ENCODE results near the gene SLC22A16.

SLC22A16 gene

DNA sequence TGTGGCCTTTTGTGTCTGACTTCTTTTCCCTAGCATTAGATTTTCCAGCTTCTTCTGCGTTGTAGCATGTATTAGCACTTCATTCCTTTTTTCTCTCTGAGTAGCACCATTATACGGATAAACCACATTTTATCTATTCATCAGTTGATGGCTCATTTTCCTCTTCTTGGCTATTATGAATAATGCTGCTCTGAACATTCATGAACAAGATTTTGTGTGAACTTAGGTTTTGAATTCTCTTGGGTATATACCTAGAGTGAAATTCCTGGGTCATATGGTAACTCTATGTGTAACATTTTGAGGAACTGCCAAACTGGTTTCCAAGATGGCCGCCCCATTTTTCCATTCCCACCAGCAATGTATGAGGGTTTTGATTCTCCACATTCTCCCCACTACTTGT, 28.7 kb downstream of the SLC22A16 start:
- no peak for DNase-seq (ENCODE audit: low spot score)

DNA sequence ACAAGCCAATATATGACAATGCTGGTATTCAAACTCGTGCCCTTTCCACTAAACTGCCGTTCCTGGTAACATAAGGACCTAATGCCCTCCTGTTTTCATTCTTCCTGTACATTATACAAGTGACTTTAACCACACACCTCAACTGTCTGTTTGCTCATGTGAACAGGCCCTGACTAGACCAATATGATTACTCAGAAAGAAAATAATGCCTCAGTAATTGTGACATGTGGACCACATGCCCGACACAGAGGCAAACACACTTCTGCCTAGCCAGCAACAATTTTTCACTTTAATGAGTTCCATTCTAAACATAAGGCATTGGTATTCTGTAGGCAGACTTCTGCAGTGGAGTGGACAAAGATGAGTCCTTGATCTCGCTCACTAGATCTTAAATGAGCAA, 30.0 kb downstream of the SLC22A16 start:
- DNase-seq (ENCODE audit: low spot score), result no peak

DNA sequence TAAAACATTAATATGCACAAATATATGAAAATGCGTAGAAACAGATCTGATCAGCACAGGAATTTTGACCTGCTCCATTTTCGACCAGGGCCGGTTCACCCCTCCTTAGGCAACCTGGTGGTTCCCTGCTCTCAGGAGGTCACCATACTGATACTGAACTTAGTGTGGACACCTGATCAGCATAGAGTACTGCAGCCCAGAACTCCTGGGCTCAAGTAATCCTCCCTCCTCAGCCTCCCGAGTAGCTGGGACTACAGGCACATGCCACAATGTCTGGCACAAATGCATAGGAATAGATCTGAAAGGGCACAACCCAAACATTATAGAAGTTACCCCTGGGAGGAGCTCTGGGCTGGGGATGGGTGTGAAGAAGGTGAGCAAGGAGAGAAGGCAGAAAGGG, 36.4 kb downstream of the SLC22A16 start:
- no peak for DNase-seq (ENCODE audit: low spot score)

DNA sequence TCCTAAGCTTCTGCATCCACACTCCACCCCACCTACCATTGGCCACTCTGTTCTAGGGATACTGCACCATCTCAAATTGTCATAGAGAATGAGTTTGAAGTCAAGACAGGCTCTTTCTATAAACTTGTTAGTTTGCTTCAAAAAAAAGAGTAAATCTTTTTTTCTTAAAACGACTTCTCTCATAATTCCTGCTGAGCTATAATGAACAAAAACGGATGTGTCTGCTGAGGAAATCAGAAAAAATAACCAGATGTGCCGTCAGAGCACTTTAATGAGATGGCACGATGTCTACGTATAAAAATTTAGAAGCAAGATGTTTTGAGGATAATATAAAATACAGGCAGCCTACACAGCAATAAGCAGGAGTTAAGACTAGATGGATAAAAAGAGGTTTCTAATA, 37.1 kb downstream of the SLC22A16 start:
- no peak for DNase-seq (ENCODE audit: low spot score)

DNA sequence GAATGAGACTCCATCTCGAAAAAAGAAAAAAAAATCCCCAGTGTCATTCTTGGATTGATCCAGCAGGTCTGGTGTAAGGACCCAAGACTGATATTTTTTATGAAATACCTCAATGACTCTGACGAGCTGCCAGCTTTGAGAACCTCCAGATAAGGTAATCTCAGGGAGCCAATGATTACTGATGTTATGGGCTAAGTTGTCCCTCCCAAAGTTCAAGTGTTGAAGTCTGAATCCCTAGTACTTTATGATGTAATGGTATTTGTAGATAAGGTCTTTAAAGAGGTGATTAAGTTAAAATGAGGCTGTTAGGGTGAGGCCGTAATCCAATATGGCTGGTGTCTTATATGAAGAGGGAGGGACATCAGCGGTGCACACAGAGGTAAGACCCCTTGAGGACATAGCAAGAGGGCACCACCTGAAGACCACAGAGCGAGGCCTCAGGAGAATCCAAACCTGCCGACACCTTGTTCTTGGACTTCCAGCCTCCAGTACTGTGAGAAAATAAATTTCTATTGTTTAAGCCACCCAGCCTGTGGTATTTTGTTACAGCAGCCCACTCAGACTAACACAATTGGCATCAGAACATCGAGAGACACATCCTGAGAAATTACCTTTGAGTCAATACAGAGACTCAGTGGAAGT, 41.3 kb downstream of the SLC22A16 start:
- DNase-seq (ENCODE audit: low spot score), result no peak

DNA sequence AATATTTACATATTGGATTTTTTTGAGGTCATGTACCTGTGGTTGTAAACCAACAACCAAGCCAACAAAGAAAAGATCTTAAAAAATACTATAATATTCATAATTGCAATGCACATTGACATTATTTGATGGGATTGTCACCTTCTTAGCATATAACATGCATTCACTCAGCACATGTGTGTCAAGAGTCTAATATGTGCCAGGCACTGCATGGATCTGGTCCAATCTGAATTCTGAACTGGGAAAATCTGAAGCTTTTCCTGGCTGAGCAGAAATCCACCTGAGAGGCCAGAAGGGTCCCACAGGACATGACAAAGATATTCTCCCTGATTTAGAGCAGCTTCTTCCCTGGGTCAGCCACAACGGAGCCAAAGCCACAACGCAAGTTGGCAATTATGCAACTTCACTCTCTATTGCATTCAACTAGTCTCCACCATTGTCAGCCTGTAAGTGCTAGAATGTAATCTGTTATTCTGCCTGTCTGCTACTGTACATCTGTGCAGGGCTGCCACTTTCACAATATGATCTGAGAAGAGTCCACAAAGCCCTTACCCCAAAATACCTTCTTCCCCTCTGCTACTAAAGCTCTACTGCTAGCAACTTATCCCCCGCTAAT, 44.0 kb downstream of the SLC22A16 start:
- DNase-seq (ENCODE audit: low spot score), result no peak

DNA sequence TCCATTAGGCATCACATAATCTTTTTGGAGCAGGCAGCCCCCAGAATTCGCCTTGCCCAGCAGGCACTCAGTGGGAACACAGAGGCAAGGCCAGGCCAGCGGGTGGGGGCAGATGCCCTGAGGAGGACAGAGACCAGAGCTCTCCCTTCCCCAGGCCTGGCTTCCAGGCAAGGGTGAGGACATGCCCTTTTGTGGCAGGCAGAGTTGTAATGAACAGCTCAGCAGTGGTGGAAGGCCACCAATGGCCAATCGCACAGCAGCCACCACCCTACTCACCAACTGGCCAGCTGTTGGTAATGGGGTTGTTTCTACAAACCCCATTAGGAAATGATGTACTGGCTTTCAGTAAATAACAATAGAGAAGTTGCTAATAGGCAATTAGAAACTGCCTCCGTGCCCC, 45.7 kb downstream of the SLC22A16 start:
- DNase-seq (ENCODE audit: low spot score), result no peak

DNA sequence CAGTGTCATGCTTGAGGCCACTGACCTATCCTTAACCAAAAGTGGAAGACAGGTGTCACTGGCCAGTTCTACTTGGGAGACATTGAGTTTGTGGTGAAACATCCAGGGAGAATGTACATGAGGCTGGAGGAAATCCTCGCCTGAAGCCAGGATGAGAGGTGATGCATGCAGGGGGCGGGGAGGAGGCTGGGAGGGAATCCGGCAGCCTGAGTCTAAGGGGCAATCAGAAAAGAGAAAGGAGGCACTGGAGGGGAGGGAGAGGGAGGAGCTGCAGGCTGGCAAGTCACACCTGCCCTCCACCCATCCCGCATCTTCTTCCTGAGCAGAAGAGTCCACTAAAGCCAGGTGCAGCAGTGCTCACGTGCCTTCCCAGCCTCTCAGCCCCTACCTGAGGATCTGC, 46.2 kb downstream of the SLC22A16 start:
- DNase-seq (ENCODE audit: low spot score), result no peak

DNA sequence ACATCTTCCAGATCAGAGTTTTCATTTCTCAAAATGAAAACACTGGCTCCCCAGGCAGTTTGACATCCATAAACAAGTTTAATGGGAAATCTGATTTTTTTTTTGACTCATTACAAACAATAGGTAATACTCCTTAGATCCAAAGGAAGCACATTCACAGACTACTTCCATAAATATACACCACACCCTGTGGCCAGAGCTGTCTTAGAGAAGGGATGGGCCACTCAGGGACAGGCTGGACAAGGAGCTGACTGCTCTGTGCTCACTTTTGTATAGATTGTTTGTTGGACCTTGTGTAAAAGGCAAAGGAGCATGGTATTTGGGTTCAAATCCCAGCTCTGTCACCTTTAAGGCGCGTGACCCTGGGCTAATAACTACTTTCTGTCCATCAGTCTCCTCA, 48.3 kb downstream of the SLC22A16 start:
- no peak for DNase-seq (ENCODE audit: low spot score)

DNA sequence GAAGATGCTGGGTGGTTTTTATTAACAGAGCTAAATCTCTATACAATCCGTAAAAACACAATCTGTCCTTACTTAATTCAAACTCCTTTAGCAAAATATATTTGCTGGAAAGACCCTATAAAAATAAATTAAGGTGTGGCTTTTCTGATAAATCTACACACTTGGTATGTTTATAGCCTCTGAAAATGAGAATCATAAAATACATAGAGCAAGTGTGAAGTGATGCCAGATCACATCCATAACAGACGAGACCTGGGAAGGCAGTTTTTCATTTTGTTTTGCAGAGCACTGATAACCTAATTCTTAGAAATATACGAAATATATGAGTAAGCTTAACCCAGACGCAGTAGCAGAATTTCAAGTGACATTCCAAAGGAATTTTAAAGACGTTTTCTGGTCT, 50.6 kb downstream of the SLC22A16 start:
- DNase-seq (ENCODE audit: low spot score), result no peak

DNA sequence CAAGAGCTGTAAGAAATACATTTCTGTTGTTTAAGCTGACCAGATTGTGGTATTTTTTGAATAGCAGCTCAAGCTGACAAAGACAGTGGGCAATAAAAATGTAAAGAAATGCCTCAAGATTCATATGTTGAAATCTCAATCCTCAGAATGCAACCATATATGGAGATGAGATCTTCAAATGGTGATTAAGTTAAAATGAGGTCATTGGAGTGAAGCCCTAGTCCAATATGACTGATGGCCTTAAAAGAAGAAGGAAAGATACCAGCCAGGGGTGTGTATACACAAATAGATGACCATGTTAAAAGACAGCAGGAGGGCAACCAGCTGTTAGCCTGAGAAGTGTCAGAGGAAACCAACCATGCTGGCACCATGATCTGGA, 54.0 kb downstream of the SLC22A16 start:
- no peak for DNase-seq (ENCODE audit: low spot score)

DNA sequence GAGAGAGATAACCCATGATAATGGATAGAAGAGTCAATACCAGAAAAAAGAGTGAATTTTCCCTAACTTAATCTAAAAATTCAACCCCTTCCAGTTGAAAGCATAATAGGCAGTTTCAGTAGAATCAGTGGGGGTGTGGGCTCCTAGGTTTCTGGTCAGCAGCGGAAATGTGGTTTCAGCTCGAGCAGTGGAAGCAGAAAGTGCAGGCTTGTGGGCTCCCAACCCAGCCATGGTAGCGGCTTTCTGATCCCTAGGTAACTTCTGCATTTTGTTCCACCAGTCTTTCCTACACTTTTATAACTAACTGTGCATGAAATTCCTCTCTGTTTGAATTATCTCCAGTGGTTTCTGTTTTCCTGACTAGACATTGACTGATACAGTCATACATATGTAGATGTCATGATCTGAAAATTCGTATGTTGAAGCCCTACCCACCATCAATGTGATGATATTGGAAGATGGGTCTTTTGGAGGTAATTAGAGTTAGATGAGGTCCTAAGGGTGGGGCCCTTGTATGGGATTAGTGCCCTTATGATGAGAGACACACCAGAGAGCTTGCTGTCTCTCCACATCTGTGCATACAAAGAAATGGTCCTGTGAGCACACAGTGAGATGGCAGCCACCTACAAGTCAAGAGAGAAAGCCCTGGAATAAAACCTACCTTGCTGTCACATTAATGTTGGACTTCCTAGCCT, 54.5 kb downstream of the SLC22A16 start:
- DNase-seq (ENCODE audit: low spot score), result peak; percentile 12

DNA sequence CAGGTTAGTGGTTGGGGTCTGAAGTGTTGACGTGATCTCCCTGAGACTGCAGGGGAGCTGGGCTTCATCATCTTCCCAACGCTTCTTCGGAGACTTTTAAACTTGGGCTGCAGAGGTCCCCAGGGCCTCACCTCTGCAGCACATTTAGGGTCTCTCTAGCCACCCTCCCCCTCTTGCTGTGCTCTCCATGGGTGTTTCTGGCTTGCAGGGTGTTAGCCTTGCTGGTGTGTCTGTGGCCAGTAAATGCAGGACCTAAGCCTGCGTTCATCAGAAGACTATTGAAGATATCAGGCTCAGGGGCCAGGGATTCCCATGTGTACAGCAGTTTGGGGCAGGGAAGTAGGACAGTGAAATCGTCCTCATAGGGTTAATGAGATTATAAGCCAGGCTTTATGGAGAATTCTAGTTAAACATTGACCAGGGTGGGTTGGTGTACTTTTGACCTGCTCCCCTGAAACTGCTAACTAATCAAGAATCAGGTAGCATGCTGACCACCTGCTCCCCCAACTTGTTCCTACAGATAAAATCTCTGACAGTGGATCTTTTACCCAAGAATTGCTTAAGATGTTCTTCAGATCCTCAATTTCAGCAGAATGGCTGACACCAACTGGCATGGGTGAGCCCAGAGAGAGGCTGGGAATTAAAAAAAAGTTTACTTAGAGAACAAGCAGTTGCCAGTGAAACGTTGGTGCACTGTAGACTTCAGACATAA, 57.2 kb downstream of the SLC22A16 start:
- no peak for DNase-seq (ENCODE audit: low spot score)

DNA sequence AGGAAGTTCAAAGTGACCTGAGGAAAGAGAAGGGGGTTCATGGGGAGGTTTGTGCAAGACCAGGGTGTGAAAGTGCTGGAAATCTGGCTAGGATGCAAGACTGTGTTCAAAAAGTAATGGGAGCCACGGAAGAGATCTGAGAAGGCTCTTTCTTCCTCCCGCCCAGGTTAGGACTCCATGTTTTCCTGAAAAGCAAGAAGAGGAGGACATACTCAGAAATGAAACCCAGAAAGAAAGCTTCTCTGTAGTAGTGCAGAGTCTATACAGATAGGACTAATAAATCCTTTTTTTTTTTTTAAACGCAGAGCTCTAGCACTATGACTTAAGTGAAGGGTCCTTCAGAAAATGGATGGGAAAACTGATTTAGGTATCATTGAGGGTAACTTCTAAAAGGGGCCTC, 57.8 kb downstream of the SLC22A16 start:
- no peak for DNase-seq (ENCODE audit: low spot score)

DNA sequence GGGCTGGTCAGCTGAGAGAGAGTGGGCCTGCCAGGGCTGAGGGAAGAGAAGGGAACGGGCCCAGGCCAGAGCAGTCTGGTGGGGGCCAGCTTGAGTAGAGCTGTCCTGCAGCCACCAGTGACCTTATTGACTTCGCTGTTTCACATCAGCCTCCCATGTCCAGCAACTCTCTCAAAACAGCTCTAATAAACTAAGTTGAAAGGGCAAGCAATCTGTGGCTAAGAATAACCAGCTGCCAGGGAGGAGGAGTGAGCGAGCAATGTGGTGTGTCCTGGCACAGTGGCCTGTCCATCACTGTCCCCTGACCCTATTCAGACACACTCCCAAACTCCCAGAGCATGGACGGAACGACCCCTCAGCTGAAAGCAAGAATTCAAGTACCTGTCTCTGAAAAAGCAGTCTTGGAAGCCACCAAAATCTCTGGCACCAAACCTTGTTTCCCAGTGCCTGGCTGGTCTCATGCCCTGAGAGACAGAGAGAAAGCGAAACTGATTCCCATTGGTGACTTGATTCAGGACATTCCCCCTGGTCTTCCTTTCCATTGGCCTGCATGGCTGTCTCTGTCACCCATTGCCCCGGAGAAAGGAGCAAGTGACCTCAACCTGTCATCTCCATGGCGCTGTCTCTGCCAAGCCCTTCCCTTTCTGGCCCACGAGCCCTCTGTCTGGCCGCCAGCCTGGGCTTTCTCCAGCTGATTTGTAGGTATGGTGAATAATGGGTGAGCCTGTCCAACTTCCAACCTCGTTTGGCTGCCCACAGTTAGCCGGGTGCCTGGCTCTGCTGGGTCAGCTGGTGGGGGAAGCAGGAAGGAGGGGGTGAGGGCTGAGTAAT, 61.1 kb downstream of the SLC22A16 start, which contains the start of gene DDO:
Gene DDO, minus strand, starts transcription at position 490 of the 831 bp plus-strand sequence. CDS start 2,113 bp downstream, outside the sequence.
- DNase-seq (ENCODE audit: low spot score), result peak; percentile 94

DNA sequence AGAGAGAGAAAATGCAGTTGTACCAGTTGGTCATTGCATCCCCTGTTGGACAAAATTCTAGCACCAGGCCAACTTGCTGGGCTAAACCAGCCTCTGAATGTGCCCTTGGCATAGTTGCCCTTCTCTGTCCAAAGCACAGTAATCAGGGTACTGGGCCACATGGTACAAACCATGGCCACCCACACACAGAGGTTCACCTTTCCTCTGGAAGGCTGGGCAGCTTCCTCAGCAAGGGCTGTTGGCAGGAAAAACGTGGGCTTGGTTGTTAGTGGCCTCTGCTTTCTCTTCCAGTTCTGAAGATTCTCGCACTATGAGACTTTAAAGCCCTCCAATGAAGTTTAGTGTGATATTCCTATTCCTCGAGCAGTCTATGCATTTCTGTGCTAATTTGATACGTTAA, 61.7 kb downstream of the SLC22A16 start:
- DNase-seq (ENCODE audit: low spot score), result no peak

DNA sequence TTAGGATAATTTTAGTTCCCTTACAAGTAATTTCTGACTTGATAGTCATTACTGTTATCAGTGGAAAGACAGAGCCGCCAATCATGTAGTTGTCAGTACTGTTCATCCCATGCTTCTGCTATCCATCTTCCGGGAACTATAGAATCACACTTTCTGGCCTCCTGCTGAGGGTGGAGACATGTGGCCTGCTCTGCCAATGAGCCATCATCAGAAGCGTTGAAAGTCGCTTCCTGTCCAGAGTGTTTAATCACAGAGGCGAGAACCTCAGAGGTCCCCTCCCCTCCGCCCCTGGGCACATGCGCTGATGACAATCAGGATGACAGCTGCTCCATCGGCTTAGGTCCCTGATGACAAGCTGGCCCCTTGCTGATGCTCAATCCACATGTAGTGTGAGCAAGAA, 64.1 kb downstream of the SLC22A16 start:
- no peak for DNase-seq (ENCODE audit: low spot score)

DNA sequence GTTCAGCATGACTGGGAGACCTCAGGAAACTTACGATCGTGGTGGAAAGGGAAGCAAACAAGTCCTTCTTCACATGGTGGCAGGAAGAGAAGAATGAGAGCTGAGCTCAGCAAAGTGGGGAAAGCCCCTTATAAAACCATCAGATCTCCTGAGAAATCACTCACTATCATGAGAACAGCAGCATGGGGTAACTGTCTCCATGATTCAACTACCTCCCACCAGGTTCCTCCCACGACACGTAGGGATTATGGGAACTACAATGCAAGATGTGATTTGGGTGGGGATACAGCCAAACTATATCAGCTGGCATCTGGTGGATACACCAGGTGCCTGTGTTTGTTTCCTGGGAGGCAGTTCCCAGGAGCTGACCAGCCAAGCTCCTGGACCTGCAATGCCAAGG, 65.9 kb downstream of the SLC22A16 start:
- DNase-seq (ENCODE audit: low spot score), result no peak

DNA sequence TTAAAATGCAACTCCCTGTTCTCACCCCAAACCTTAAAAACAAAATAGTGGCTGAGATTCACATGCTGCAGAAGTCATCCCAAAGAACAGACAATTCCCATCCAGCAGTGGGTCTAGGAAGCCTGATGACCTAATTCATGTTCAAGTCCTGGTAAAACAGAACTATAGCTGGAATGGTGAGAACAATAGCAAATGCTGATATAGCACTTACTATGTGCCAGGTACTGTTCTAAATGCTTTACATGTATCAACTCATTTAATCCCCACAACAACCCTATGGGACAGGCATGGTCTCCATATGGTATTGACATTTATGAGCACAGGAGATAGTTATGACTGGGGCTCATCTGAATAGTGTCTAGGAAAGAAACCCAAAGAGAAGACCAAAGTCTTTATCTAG, 66.6 kb downstream of the SLC22A16 start:
- DNase-seq (ENCODE audit: low spot score), result no peak

DNA sequence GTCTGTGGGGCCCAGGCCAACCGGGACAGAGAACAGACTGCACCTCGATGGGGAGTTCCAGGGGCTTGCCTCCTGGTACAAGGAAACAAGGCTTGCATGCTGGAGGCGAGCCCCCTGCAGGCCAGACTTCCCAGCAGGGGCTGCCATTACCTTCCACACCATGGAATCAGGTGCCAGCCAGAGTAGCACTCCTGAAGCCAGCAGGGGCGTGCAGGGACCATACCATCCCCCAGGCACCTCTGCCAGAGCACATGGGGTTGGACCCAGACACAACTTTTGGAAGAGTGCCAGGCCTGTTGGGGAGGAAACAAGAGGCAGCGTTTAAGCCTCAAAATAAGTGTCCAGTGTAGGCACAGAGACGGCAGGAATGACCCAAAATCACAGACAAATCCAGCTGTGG, 67.5 kb downstream of the SLC22A16 start:
- DNase-seq (ENCODE audit: low spot score), result no peak

DNA sequence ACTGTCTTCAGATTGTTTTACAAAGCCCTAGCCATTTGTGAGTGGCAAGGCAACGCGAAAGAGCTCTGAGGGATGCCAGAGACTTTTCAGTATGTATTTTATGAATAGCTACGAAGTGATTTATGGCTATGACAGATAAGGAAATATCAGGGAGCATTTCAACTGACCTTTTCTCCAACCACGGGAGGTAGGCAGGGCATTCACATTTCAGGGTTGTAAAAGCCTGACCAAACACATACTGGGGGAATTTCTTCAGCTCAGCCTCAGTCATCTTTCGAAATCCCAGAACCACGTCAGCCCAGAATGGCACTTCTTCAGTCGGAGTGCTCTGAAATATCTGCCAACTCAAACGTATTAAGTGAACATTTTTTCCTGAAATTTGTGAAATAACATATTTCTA, 71.8 kb downstream of the SLC22A16 start:
- DNase-seq (ENCODE audit: low spot score), result no peak

DNA sequence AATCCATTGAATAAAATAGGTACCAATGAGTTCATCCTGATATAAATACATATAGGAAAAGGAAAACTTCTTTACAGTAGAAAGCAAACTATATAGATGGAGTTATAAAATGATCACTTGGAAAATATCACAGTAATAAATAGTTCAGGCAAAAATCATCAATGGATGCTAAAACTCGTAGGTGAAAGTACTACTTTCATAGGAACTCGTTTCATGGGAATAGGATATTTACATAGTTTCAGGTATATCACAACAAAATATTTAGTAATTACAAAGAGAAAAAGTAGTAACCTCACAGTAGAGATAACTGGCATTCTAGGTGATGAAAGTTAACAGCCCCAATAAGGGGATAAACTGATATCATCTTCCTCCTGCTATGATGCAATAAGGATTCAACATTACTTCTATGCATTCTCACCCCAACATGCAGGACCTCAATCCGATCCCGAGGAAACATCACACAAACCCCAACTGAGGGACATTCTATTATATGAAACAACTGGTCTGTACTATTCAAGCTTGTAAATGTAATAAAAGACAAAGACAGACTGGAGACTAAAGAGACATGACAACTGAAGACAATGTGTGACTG, 74.7 kb downstream of the SLC22A16 start:
- no peak for DNase-seq (ENCODE audit: low spot score)

Measured in globus pallidus (tissue), 1 donor.